ENCODE measurements around the gene IRF9. TPM values are rescaled to one million over a fixed set of nuclear protein-coding genes. Genes with fewer than 3 reads are reported as not detected.
A peak's percentile ranks its signal among the peaks of the same experiment; 100 is the strongest.

Gene IRF9
- total and polyA plus RNA-seq, 7 donors = 46.2 to 115 (median 55.6) TPM

DNA sequence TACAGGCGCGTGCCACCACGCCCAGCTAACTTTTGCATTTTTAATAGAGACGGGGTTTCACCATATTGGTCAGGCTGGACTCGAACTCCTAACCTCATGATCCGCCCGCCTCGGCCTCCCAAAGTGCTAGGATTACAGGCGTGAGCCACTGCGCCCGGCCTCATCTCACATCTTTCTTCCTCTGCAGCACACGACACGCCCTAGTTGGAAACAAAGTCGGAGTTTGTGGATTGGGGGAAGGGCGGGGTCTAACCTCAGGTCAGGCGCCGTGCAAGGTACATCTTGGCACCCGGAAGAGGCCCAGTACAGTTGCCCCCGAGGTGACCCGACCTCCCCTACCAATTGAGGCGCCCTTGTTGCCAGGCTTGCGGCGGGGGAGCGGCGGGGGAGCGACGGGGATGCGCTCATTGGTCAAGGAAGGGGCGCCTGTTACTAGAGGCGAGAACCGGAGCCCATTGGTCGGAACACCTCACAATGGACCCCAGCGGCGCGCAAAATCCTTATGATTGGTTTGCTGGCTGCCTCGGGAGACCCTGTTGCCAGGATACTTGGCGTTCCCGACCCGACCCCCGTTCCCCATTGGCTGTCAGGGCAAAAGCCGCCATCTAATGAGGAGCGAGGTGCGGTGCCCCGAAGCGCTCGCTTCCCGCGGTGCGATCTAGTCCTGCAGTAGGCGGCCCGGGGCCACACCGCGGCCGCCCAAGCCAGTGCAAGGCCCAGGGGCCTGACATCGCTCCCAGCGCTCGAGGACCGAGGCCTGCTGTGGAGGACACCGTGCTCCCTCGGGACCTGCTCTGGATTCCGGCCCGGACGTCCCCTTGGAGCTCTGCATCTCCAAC lies 10.6 kb downstream of the IRF9 start, which contains the start of gene REC8:
Gene REC8 (plus strand): TSS at position 659 of the 839 bp plus-strand sequence. CDS start 473 bp downstream, outside the sequence.
- 19 to 74% methylated on average over 63 of the region's 63 CpGs for WGBS, 2 donors
- Histone ChIP-seq H3K36me3 (peaks cover 3 to 18% (median 7%) of the 10 kb centered on the region in 4 donors), H3K27me3 (no peaks in the 10 kb centered on the region), H3K4me1 (peaks cover 0 to 20% (median 16%) of the 10 kb centered on the region in 4 donors), H3K4me3 (peak within 1 kb of the TSS; percentile 31 to 56 (median 48)), H3K9me3 (no peaks in the 10 kb centered on the region), H3K27ac (peak within 1 kb of the TSS; percentile 32 to 70 (median 66))
- intact Hi-C loops (cut with DNase I) = no loop called here
- TF ChIP-seq POLR2AphosphoS5 (IDR thresholded peaks at IDR 0.05) (peak in 3 of 4 donors; percentile 4 to 66 (median 55)), POLR2A (IDR thresholded peaks at IDR 0.05) (no peak)
- DNase-seq = peak; percentile 95

DNA sequence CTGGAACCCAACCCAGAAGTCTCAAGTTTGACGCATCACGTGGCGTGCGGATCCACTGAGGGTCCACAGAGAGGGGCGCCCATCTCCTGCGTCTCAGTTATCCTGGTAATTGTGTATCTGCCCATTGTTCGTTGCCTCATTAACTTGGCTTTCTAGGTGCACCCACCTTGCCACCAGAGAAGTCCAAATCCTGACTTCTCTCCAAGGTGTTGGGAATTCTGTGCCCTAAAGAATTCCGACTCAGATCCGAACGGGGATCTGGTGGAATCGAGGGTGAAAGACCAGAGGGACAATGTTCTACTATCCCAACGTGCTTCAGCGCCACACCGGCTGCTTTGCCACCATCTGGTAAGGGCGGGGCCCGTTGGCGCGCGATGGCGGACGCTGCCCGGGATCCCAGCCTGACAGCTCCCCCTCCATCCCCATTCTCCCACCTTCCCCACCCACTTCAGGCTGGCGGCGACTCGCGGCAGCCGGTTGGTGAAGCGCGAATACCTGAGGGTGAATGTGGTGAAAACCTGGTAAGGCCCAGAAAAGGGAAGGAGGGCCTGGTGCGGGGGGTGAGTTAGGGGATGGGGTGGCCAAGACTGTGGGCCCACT lies 11.3 kb downstream of the IRF9 start:
- Histone ChIP-seq H3K4me3 (peak overlapping the region; percentile 31 to 56 (median 48)), H3K36me3 (peaks cover 0 to 14% (median 6%) of the 10 kb centered on the region in 4 donors), H3K4me1 (peaks cover 0 to 20% (median 16%) of the 10 kb centered on the region in 4 donors), H3K27ac (peak overlapping the region; percentile 32 to 70 (median 66)), H3K9me3 (no peaks in the 10 kb centered on the region), H3K27me3 (no peaks in the 10 kb centered on the region)
- WGBS, 2 donors = 39 to 83% methylated on average over 30 of the region's 30 CpGs
- no peak for DNase-seq
- intact Hi-C loops (cut with DNase I) = no loop called here
- TF ChIP-seq, protein P1, sequence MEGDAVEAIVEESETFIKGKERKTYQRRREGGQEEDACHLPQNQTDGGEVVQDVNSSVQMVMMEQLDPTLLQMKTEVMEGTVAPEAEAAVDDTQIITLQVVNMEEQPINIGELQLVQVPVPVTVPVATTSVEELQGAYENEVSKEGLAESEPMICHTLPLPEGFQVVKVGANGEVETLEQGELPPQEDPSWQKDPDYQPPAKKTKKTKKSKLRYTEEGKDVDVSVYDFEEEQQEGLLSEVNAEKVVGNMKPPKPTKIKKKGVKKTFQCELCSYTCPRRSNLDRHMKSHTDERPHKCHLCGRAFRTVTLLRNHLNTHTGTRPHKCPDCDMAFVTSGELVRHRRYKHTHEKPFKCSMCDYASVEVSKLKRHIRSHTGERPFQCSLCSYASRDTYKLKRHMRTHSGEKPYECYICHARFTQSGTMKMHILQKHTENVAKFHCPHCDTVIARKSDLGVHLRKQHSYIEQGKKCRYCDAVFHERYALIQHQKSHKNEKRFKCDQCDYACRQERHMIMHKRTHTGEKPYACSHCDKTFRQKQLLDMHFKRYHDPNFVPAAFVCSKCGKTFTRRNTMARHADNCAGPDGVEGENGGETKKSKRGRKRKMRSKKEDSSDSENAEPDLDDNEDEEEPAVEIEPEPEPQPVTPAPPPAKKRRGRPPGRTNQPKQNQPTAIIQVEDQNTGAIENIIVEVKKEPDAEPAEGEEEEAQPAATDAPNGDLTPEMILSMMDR (IDR thresholded peaks at IDR 0.05) = no peak
- TF ChIP-seq EP300 (IDR thresholded peaks at IDR 0.05) (no peak), POLR2AphosphoS5 (IDR thresholded peaks at IDR 0.05) (no peak), POLR2A (IDR thresholded peaks at IDR 0.05) (no peak)

DNA sequence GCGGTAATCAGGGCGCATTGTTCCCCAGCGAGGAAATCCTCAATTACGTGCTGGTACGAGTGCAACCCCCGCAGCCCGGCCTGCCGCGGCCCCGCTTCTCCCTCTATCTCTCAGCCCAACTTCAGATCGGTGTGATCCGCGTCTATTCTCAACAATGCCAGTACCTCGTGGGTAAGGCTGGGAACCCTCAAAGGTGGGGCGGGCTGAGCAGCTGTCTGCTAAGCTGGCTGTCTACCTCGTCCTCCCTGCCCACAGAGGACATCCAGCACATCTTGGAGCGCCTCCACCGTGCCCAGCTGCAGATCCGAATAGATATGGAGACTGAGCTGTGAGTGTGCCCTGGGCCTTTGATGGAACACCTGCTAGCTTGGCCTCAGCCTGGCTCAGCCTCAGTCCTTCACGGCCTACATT lies 11.8 kb downstream of the IRF9 start:
- H3K27me3 ChIP-seq = no peaks in the 10 kb centered on the region
- intact Hi-C loops (cut with DNase I) = no loop called here
- peak overlapping the region in 3 of 4 donors; percentile 62 to 70 (median 70) for H3K27ac ChIP-seq
- peaks cover 0 to 12% (median 6%) of the 10 kb centered on the region in 4 donors for H3K36me3 ChIP-seq
- DNase-seq = no peak
- peaks cover 0 to 20% (median 16%) of the 10 kb centered on the region in 4 donors for H3K4me1 ChIP-seq
- TF ChIP-seq EP300 (IDR thresholded peaks at IDR 0.05) (no peak), POLR2A (IDR thresholded peaks at IDR 0.05) (no peak), POLR2AphosphoS5 (IDR thresholded peaks at IDR 0.05) (no peak)
- TF ChIP-seq, protein P1 (IDR thresholded peaks at IDR 0.05) = no peak
- peak overlapping the region in 2 of 4 donors; percentile 53 to 56 for H3K4me3 ChIP-seq
- no peaks in the 10 kb centered on the region for H3K9me3 ChIP-seq
- WGBS, 2 donors = 80 to 93% methylated on average over 20 of the region's 20 CpGs

DNA sequence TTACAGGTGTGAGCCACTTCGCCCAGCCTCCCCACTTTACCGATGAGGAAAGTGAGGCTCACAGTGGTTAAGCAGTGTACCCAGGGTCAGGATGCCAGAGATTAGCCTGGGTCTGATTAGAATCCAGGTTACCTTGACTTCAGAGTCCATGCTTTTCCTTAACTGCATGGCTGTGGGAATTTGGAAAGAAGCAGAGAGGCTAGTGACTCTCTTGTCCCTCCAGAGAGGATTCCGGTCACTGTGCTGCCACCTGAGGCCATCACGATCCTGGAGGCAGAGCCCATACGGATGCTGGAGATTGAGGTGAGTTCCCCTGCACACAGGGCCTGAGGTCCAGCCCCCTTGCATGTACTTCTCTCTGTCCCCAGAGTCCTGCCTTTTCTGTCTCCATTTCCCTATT lies 15.5 kb downstream of the IRF9 start:
- intact Hi-C loops (cut with DNase I) = no loop called here
- WGBS, 2 donors = 95 to 97% methylated on average over 5 of the region's 5 CpGs
- no peak for DNase-seq
- Histone ChIP-seq H3K27me3 (no peaks in the 10 kb centered on the region), H3K36me3 (peaks cover 4 to 32% (median 7%) of the 10 kb centered on the region in 4 donors), H3K9me3 (no peaks in the 10 kb centered on the region), H3K27ac (no peak overlapping the region), H3K4me3 (no peak overlapping the region), H3K4me1 (peaks cover 0 to 34% (median 31%) of the 10 kb centered on the region in 4 donors)
- TF ChIP-seq POLR2A (IDR thresholded peaks at IDR 0.05) (no peak), POLR2AphosphoS5 (IDR thresholded peaks at IDR 0.05) (no peak), EP300 (IDR thresholded peaks at IDR 0.05) (no peak)
- TF ChIP-seq, protein P1 (IDR thresholded peaks at IDR 0.05) = no peak

Data from sigmoid colon (tissue), 7 donors.